H1 (cell line): ENCODE measurements around the gene TBC1D22A.

ENCODE experiments used
- CBX8 ChIP-seq: fragments of 300-800, 300-1000 bp; sonication (generic); IDR thresholded peaks from 2 replicates; pipeline ENCODE4 v1.7.1; 2016; ENCODE audit warnings: low read depth, low read length, borderline replicate concordance
- CEBPB ChIP-seq: IDR thresholded peaks from 2 replicates; pipeline ENCODE4 v1.6.1; 2012; ENCODE audit warnings: low read depth, low read length
- EZH2 ChIP-seq: fragments of 200-600 bp; sonication (generic); IDR thresholded peaks from 2 replicates; pipeline ENCODE4 v1.7.1; 2012; ENCODE audit warnings: low read depth, mild to moderate bottlenecking, moderate library complexity, low read length, inconsistent platforms; ENCODE audit not compliant: severe bottlenecking
- POLR2A ChIP-seq, 2 experiments: IDR thresholded peaks; 1 replicate in 1 of 2; 2 replicates in 1 of 2; pipeline ENCODE4 v1.6.1; 2011; ENCODE audit warnings: low read depth in 2 of 2, low read length in 2 of 2, mild to moderate bottlenecking in 2 of 2; ENCODE audit errors: control extremely low read depth in 1 of 2
- SIN3A ChIP-seq, 2 experiments: IDR thresholded peaks in 1 of 2; conservative IDR thresholded peaks in 1 of 2; 2 replicates each; pipeline ENCODE4 v1.6.1; 2011 to 2012; ENCODE audit warnings: low read length in 2 of 2, improper control_type of control experiment in 1 of 2, low read depth in 1 of 2, mild to moderate bottlenecking in 1 of 2
- TF ChIP-seq, protein P1 (sequence below), 3 experiments: IDR thresholded peaks; 1 replicate in 2 of 3; 2 replicates in 1 of 3; pipeline versions ENCODE4 v1.5.1 to v1.6.1; 2011; ENCODE audit warnings: low read length in 3 of 3, mild to moderate bottlenecking in 3 of 3, inconsistent platforms in 2 of 3, low read depth in 1 of 3, moderate library complexity in 1 of 3; ENCODE audit not compliant: insufficient read depth in 1 of 3; ENCODE audit errors: control extremely low read depth in 1 of 3

DNA sequence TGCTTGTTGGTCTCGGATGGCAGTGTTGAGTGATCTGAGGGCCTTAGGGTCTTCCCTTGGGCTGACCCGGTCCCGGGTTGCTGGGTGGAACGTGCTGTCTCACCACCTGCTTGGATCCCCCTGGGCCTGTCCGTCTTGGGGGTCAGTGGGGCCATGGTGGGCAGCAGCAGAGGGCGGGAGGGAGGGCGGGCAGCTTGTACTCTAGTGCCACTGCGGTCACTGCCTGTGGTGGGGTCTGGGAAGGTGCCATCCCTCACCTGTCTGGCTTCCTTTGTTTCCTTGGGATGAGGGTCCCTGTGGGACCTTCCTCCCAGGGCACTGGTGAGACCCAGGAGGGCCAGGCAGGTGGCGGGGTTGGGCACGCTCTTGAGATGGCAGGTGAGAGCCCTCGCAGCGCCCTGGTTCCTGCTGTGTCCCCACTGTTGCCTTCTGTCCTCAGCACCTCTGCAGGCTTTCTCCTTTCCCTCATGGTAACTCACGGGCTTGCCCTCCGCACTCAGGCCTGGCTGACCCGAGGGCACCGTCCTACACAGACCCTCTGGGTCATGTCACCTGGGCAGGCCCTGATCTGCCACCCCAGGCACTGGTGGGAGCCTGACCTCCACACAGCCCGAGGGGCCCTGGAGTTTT lies 34.2 kb downstream of the TBC1D22A start:
- TF ChIP-seq POLR2A (IDR thresholded peaks at IDR 0.05; ENCODE audit: control extremely low read depth in 1 of 2, low read depth in 2 of 2, low read length in 2 of 2) = no peak
- TF ChIP-seq SIN3A (conservative IDR thresholded peaks at IDR 0.05 in 1 of 2, IDR thresholded peaks at IDR 0.05 in 1 of 2; ENCODE audit: low read depth in 1 of 2, low read length in 2 of 2) = no peak
- TF ChIP-seq, protein P1, sequence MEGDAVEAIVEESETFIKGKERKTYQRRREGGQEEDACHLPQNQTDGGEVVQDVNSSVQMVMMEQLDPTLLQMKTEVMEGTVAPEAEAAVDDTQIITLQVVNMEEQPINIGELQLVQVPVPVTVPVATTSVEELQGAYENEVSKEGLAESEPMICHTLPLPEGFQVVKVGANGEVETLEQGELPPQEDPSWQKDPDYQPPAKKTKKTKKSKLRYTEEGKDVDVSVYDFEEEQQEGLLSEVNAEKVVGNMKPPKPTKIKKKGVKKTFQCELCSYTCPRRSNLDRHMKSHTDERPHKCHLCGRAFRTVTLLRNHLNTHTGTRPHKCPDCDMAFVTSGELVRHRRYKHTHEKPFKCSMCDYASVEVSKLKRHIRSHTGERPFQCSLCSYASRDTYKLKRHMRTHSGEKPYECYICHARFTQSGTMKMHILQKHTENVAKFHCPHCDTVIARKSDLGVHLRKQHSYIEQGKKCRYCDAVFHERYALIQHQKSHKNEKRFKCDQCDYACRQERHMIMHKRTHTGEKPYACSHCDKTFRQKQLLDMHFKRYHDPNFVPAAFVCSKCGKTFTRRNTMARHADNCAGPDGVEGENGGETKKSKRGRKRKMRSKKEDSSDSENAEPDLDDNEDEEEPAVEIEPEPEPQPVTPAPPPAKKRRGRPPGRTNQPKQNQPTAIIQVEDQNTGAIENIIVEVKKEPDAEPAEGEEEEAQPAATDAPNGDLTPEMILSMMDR (IDR thresholded peaks at IDR 0.05; ENCODE audit: control extremely low read depth in 1 of 3, insufficient read depth in 1 of 3, low read depth in 1 of 3, low read length in 3 of 3) = no peak
- TF ChIP-seq CEBPB = no peak
- no peak for TF ChIP-seq CBX8
- no peak for TF ChIP-seq EZH2
